ENCODE results near the gene DNM1. TPM values are rescaled to one million over a fixed set of nuclear protein-coding genes. Genes with fewer than 3 reads are reported as not detected.

Gene DNM1
- total RNA-seq, 1 experiment from 2014 or later: 3.9 TPM

DNA sequence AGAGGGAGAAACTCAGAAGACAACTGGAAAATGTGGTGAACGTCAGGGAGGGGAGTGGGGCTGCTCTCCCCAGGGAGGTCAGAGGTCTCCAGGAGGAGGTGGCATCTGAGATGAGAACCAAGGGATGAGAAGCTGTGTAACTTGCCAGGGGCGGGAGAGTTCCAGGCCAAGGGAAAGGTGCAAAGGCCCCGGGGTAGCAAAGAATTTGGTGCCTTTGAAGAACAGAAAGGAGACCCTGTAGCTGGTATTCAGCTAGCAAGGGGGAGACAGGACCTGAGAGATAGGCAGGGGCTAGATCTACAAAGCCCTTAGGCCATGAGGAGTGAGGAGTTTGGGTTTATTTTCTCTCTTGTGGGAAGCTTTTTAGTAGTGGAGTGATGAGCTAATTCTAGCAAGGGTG, 3.3 kb downstream of the DNM1 start:
- H3K36me3 Mint-ChIP-seq (ENCODE audit: insufficient read depth, unreplicated experiment): peaks cover 6% of the 10 kb centered on the region
- no peak overlapping the region for H3K27ac Mint-ChIP-seq (ENCODE audit: unreplicated experiment)
- no peak overlapping the region for H3K4me3 ChIP-seq (ENCODE audit: low read depth, low read length)
- ChIA-PET POLR2A (interaction anchor here (0.6 kb wide), 1 partner anchor 1436 kb away, joined by 3 read pairs; no protein-coding TSS in a partner anchor), CTCF (interaction anchor here (0.5 to 0.9 kb wide), 3 partner anchors 12 to 209 kb away, joined by 3 to 6 read pairs (median 5); no protein-coding TSS in a partner anchor)
- peak in 1 of 2 experiments; percentile 28 for DNase-seq
- H3K4me3 Mint-ChIP-seq (ENCODE audit: unreplicated experiment): no peak overlapping the region
- intact Hi-C loops (cut with micrococcal nuclease; ENCODE audit: unreplicated experiment): no loop called here
- BruUV-seq (replicated peaks): no TSS peak
- no peaks in the 10 kb centered on the region for H3K9me3 ChIP-seq
- no peaks in the 10 kb centered on the region for H3K27me3 ChIP-seq (replicated peaks; ENCODE audit: control insufficient read depth, insufficient read depth, low read length)
- TF ChIP-seq, protein P1, sequence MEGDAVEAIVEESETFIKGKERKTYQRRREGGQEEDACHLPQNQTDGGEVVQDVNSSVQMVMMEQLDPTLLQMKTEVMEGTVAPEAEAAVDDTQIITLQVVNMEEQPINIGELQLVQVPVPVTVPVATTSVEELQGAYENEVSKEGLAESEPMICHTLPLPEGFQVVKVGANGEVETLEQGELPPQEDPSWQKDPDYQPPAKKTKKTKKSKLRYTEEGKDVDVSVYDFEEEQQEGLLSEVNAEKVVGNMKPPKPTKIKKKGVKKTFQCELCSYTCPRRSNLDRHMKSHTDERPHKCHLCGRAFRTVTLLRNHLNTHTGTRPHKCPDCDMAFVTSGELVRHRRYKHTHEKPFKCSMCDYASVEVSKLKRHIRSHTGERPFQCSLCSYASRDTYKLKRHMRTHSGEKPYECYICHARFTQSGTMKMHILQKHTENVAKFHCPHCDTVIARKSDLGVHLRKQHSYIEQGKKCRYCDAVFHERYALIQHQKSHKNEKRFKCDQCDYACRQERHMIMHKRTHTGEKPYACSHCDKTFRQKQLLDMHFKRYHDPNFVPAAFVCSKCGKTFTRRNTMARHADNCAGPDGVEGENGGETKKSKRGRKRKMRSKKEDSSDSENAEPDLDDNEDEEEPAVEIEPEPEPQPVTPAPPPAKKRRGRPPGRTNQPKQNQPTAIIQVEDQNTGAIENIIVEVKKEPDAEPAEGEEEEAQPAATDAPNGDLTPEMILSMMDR (IDR thresholded peaks at IDR 0.05; ENCODE audit: insufficient read depth in 1 of 2, low read depth in 1 of 2, low read length in 1 of 2, severe bottlenecking in 1 of 2, unreplicated experiment in 1 of 2): no peak
- peaks cover 5% of the 10 kb centered on the region for H3K27me3 Mint-ChIP-seq (ENCODE audit: insufficient read depth, unreplicated experiment)
- H3K36me3 ChIP-seq (ENCODE audit: control insufficient read depth, insufficient read depth, low read length): no peaks in the 10 kb centered on the region
- peaks cover 7% of the 10 kb centered on the region; the same call in 1 of the 2 replicates for H3K4me1 ChIP-seq
- peaks cover 19% of the 10 kb centered on the region for H3K4me1 Mint-ChIP-seq (ENCODE audit: low read depth, unreplicated experiment)
- H3K9me3 Mint-ChIP-seq (ENCODE audit: unreplicated experiment): no peaks in the 10 kb centered on the region

DNA sequence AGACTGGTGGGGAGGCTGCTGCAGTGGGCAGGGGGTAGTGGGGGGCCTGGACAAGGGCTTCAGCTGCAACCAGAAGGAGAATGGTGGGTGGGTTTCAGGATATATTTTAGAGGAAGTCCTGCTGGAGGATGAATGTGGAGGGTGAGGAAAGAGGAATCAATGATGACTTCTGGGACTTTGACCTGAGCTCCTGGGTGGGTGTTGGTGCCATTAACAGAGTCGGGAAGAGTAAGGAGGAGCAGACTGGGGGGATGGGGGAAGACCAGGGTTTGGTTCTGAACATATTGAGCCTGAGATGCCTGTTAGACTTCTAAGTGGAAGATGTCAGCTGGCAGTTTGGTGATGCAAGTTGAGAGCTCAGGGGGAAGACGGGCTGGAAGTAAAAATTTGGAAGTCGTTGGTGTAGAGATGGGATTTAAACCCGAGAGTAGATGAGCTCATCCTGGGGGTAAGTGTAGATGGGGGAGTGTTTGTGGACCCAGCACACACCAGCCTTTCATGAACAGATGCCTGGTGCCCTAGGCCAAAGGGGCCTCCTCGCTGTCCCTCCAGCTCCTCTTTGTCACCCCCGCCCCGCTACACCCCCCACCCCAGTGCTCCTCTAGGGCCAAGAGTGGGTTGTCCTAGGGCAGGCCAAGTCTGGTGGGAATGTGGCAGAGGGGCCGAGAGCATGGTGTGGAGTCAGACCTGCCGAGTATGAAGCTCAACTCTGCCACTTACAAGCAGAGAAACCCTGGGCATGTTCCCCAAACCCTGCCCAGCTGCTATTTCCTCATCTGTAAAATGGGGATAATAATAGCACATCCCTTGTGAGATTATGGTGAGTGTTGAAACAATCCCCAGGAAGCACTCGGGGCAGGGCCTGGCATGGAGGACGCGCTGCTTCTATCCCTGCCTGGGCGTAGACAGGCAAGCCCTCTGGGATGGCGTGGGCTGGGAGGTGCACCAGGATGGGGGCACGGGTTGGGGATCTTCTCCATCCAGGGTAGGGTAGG, 4.0 kb downstream of the DNM1 start:
- Histone ChIP-seq H3K27me3 (replicated peaks; ENCODE audit: control insufficient read depth, insufficient read depth, low read length) (no peaks in the 10 kb centered on the region), H3K4me1 (peaks cover 7% of the 10 kb centered on the region), H3K4me3 (ENCODE audit: low read depth, low read length) (no peak overlapping the region), H3K9me3 (no peaks in the 10 kb centered on the region), H3K36me3 (ENCODE audit: control insufficient read depth, insufficient read depth, low read length) (no peaks in the 10 kb centered on the region)
- no TSS peak for BruUV-seq (replicated peaks)
- Mint-ChIP-seq H3K36me3 (ENCODE audit: insufficient read depth, unreplicated experiment) (peaks cover 6% of the 10 kb centered on the region), H3K9me3 (ENCODE audit: unreplicated experiment) (no peaks in the 10 kb centered on the region), H3K4me1 (ENCODE audit: low read depth, unreplicated experiment) (peaks cover 15% of the 10 kb centered on the region), H3K4me3 (ENCODE audit: unreplicated experiment) (no peak overlapping the region), H3K27me3 (ENCODE audit: insufficient read depth, unreplicated experiment) (peaks cover 5% of the 10 kb centered on the region), H3K27ac (ENCODE audit: unreplicated experiment) (no peak overlapping the region)
- intact Hi-C loops (cut with micrococcal nuclease; ENCODE audit: unreplicated experiment): no loop called here
- DNase-seq: peak in 1 of 2 experiments; percentile 26
- TF ChIP-seq, protein P1 (IDR thresholded peaks at IDR 0.05; ENCODE audit: insufficient read depth in 1 of 2, low read depth in 1 of 2, low read length in 1 of 2, severe bottlenecking in 1 of 2, unreplicated experiment in 1 of 2): no peak
- ChIA-PET POLR2A (interaction anchor here (0.5 to 0.6 kb wide), 2 partner anchors 8 to 1435 kb away, joined by 3 to 6 read pairs; no protein-coding TSS in a partner anchor), CTCF (interaction anchor here (0.5 to 0.6 kb wide), 3 partner anchors 12 to 208 kb away, joined by 3 to 6 read pairs (median 5); partner anchors contain the start of genes GOLGA2 and SWI5)

DNA sequence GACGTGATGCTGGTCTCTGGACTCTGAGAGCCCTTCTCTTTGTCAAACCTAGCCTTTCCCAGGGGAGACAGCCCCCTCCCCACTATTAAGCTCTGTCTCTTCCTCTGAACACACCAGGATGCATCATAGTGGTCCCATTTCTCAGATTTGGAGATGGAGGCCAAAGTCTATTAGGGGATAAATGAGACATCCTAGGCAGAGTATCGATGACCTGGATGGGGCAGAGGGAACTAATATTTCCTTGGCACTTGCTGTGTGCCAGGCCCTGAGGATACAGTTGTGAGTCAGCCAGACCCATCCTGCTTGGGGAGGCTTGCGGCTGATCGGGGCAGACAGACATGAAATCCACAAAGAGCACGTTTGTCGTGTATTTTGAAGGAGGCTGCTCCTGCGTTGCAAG, 5.2 kb downstream of the DNM1 start:
- Histone ChIP-seq H3K27me3 (replicated peaks; ENCODE audit: control insufficient read depth, insufficient read depth, low read length) (no peaks in the 10 kb centered on the region), H3K4me3 (ENCODE audit: low read depth, low read length) (no peak overlapping the region), H3K4me1 (peaks cover 7% of the 10 kb centered on the region), H3K36me3 (ENCODE audit: control insufficient read depth, insufficient read depth, low read length) (no peaks in the 10 kb centered on the region), H3K9me3 (no peaks in the 10 kb centered on the region)
- Mint-ChIP-seq H3K36me3 (ENCODE audit: insufficient read depth, unreplicated experiment) (peaks cover 6% of the 10 kb centered on the region), H3K4me3 (ENCODE audit: unreplicated experiment) (no peak overlapping the region), H3K27ac (ENCODE audit: unreplicated experiment) (no peak overlapping the region), H3K4me1 (ENCODE audit: low read depth, unreplicated experiment) (peaks cover 8% of the 10 kb centered on the region), H3K9me3 (ENCODE audit: unreplicated experiment) (no peaks in the 10 kb centered on the region), H3K27me3 (ENCODE audit: insufficient read depth, unreplicated experiment) (peaks cover 5% of the 10 kb centered on the region)
- no TSS peak for BruUV-seq (replicated peaks)
- TF ChIP-seq, protein P1 (IDR thresholded peaks at IDR 0.05; ENCODE audit: insufficient read depth in 1 of 2, low read depth in 1 of 2, low read length in 1 of 2, severe bottlenecking in 1 of 2, unreplicated experiment in 1 of 2): no peak
- POLR2A ChIA-PET: no interaction called here
- CTCF ChIA-PET: no interaction called here
- intact Hi-C loops (cut with micrococcal nuclease; ENCODE audit: unreplicated experiment): no loop called here
- no peak for DNase-seq

All from Caco-2 (cell line).